ENCODE measurements around the gene IL19. TPM values are rescaled to one million over a fixed set of nuclear protein-coding genes. Genes with fewer than 3 reads are reported as not detected.

Gene IL19
- total and polyA plus RNA-seq, 2 donors (not counting 3 experiments of a cell fraction or from before 2014, with no cell fraction given), result not detected

DNA sequence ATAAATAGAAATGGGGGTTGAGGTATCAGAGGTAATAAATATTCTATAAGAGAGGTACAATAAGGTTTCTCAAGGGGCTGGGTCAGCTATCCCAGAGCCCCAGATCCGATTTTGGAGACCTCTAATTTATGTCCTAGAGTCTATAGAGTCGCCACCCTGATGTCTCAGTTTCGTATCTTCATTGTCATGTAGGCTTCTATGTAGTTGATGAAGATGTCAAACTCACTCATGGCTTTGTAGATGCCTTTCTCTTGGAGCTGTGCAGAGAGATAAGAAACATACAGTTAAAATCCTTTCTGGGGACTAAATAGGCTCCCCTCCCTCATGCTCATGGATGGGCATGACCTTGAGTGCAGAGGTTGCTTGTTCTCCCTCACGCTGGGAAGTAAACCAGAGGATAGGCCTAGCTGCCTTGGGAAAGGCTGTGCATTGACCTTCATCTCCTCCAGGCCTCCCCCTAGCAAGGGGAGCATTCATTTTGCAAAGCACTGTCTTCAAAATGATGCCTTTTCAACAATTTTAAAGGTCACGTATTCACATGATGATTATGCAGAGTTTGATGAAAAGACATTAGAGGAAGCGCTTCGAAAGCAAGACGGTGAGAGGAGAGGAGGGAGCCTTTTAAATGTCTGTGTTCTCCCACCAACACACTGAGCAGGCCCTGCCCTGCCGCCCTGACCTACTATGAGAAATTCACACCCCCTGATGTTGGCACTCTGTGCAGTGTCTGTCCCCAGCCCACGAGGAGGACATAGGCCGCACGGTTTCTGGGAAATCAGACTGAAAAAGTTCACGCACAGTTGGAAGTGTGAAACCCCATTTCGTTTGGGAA, 1.9 kb upstream of the IL19 start:
- CTCF ChIA-PET, result interaction anchor here (0.8 to 1.3 kb wide), 3 partner anchors 33 to 143 kb away, joined by 3 to 5 read pairs (median 4); partner anchors contain the start of gene MAPKAPK2
- POLR2A ChIA-PET, result no interaction called here

More for the DNA sequence above, 1.9 kb upstream of the IL19 start:
- Histone ChIP-seq H3K4me3 (replicated peaks in 1 of 3; ENCODE audit: insufficient read depth in 1 of 3, low read depth in 1 of 3, low read length in 3 of 3) (no peak overlapping the region), H3K27me3 (ENCODE audit: control insufficient read depth in 2 of 2, insufficient read depth in 2 of 2, low read length in 2 of 2) (peaks cover 12 to 21% of the 10 kb centered on the region in 2 experiments), H4K20me1 (replicated peaks; ENCODE audit: control insufficient read depth, extremely low read depth, insufficient read depth, low read length) (no peaks in the 10 kb centered on the region), H3K4me2 (ENCODE audit: insufficient read depth, low read length) (no peak overlapping the region), H3K27ac (ENCODE audit: insufficient read depth, low read depth, low read length) (no peak overlapping the region), H3K36me3 (ENCODE audit: control insufficient read depth in 2 of 2, extremely low read depth in 1 of 2, insufficient read depth in 2 of 2, low read length in 2 of 2) (no peaks in the 10 kb centered on the region), H3K9me3 (replicated peaks; ENCODE audit: control insufficient read depth, insufficient read depth, low read length) (no peaks in the 10 kb centered on the region), H3K4me1 (ENCODE audit: control insufficient read depth, extremely low read depth, insufficient read depth, low read length) (no peaks in the 10 kb centered on the region), H2AFZ (ENCODE audit: low read depth, low read length) (no peak overlapping the region), H3K79me2 (ENCODE audit: control insufficient read depth, insufficient read depth, low read length) (no peaks in the 10 kb centered on the region), H3K9me1 (replicated peaks; ENCODE audit: control insufficient read depth, extremely low read depth, insufficient read depth, low read length) (no peaks in the 10 kb centered on the region), H3K9ac (replicated peaks; ENCODE audit: extremely low read depth, insufficient read depth, low read length) (no peak overlapping the region)
- DNase-seq (ENCODE audit: low read depth, low spot score), result no peak
- intact Hi-C loops (cut with micrococcal nuclease), result no loop called here
- dilution Hi-C loops (cut with MboI; ENCODE audit: extremely low pct_ligation_motif_present, low sequenced_read_pairs), result no loop called here
- FAIRE-seq, result no peak
- BruUV-seq (replicated peaks), result no TSS peak
- no peak for TF ChIP-seq GATA2 (IDR thresholded peaks at IDR 0.05; ENCODE audit: insufficient read depth, insufficient read length, low read depth, low read length)
- TF ChIP-seq POLR2A (IDR thresholded peaks at IDR 0.05; ENCODE audit: low read depth, low read length), result no peak
- TF ChIP-seq POLR2AphosphoS5 (IDR thresholded peaks at IDR 0.05; ENCODE audit: insufficient read depth, low read depth, low read length), result no peak
- TF ChIP-seq EZH2 (IDR thresholded peaks at IDR 0.05; ENCODE audit: borderline replicate concordance, low read depth, low read length, severe bottlenecking), result no peak
- TF ChIP-seq MYC (IDR thresholded peaks at IDR 0.05; ENCODE audit: low read depth, low read length), result no peak
- TF ChIP-seq, protein P1, sequence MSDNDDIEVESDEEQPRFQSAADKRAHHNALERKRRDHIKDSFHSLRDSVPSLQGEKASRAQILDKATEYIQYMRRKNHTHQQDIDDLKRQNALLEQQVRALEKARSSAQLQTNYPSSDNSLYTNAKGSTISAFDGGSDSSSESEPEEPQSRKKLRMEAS (IDR thresholded peaks at IDR 0.05; ENCODE audit: insufficient read depth, insufficient read length), result no peak
- no peak for TF ChIP-seq FOS (IDR thresholded peaks at IDR 0.05; ENCODE audit: borderline replicate concordance, insufficient read depth, low read length)
- no peak for TF ChIP-seq CTCF (IDR thresholded peaks at IDR 0.05; ENCODE audit: extremely low read depth in 1 of 2, insufficient read depth in 1 of 2, low read depth in 1 of 2, low read length in 2 of 2)
- no peak for TF ChIP-seq JUN (IDR thresholded peaks at IDR 0.05; ENCODE audit: borderline replicate concordance, insufficient read depth, insufficient read length, low read depth)

All from endothelial cell of umbilical vein (primary cell).